GM12872 (cell line): ENCODE measurements around the gene PNLIPRP2.

Experiments used
- TF ChIP-seq, protein P1 (sequence below): IDR thresholded peaks from 3 replicates; pipeline ENCODE4 v1.5.1; 2011; ENCODE audit warnings: low read depth, mild to moderate bottlenecking, low read length, moderate library complexity; ENCODE audit not compliant: insufficient read depth

The PNLIPRP2 gene

DNA sequence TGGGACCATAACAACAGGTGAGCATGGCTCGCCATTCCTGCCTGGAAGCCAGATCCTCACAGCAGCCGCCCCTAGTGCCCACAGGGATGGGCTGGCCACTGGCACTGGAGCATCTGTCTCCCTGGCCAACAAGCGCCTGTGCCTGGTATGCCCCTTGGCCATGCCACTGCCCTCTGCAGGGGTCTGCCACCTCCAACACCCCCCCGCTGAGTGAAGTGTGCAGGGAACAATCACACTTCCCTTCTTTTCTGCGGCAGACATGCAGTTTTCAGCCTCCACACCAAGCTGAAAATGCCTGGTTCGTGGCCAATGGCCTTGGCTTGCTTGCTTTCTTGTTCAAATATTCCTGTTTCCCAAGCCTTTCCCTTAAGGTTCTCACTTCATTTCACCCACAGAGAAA is 70.9 kb downstream of the PNLIPRP2 start:
- TF ChIP-seq, protein P1, sequence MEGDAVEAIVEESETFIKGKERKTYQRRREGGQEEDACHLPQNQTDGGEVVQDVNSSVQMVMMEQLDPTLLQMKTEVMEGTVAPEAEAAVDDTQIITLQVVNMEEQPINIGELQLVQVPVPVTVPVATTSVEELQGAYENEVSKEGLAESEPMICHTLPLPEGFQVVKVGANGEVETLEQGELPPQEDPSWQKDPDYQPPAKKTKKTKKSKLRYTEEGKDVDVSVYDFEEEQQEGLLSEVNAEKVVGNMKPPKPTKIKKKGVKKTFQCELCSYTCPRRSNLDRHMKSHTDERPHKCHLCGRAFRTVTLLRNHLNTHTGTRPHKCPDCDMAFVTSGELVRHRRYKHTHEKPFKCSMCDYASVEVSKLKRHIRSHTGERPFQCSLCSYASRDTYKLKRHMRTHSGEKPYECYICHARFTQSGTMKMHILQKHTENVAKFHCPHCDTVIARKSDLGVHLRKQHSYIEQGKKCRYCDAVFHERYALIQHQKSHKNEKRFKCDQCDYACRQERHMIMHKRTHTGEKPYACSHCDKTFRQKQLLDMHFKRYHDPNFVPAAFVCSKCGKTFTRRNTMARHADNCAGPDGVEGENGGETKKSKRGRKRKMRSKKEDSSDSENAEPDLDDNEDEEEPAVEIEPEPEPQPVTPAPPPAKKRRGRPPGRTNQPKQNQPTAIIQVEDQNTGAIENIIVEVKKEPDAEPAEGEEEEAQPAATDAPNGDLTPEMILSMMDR = no peak

DNA sequence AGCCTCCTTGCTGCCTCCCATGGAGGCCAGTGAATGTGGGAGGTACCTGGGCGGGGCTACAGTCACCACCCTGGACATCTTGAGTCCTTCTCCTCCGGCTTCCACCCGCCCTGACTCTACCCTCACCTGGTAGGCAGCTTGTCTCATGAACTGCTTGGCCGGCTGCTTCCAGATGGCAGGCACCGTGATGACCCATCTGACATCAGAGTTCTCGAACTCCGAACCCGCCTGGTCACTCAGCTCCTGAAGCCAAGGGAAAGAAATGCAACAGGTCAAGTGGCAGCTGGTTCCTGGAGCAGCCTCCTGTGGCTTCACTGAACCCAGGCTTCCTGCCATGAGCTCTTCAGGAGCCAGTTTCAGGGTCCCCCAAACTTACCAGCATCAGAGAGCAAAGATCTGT is 71.5 kb downstream of the PNLIPRP2 start:
- TF ChIP-seq, protein P1 = no peak

GRCh38 chr10:116694243-116694926 is 73.6 kb downstream of the PNLIPRP2 start:
- TF ChIP-seq, protein P1 = no peak
